HG02610 (cell line): ENCODE measurements around the gene ATP5F1E.
"Not testable (repeated sequence)": the region's sequence is repeated elsewhere in the genome, so short reads cannot be mapped to it uniquely, and the experiment has no call there.

ENCODE experiments used
- ATAC-seq: cut with Tn5 transposase; IDR thresholded peaks from one replicate; pipeline ENCODE4 v1.9.1; 2021; ENCODE audit warnings: mild to moderate bottlenecking, moderate library complexity; ENCODE audit not compliant: unreplicated experiment

The ATP5F1E gene

GRCh38 chr20:58992911-58993310 lies 39.2 kb downstream of the ATP5F1E start:
- no peak for ATAC-seq

GRCh38 chr20:58991715-58992114 lies 40.4 kb downstream of the ATP5F1E start:
- ATAC-seq = no peak

DNA sequence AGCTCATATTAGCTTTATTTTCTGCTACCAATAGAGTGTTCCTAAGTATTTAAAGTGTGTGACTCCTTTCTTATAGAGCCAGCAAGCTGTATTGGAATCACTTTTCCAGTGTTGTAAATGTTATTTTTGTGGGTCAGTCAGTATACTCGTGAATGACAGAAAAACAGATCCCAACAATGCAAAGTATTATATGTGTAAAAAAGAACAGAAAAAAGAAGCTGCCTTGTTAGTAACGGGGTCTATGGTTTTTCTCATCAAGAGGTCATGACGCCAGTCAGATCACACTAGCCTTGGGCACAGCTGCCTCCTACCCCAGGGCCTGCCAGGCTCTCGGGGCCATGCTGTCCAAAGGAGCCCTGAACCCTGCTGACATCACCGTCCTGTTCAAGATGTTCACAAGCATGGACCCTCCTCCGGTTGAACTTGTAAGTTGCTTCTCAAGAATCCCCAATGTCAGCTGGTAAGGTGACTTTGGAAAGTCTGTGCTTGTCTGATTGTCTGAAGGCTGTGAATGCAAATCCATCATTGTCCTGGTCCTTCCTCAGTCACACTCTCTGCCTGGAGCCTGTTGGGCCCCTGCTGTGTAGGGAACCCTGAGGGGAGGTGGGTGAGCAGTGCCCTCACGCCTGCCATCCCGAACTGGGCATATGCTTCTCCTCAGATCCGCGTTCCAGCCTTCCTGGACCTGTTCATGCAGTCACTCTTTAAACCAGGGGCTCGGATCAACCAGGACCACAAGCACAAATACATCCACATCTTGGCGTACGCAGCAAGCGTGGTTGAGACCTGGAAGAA lies 41.3 kb downstream of the ATP5F1E start:
- ATAC-seq = no peak

DNA sequence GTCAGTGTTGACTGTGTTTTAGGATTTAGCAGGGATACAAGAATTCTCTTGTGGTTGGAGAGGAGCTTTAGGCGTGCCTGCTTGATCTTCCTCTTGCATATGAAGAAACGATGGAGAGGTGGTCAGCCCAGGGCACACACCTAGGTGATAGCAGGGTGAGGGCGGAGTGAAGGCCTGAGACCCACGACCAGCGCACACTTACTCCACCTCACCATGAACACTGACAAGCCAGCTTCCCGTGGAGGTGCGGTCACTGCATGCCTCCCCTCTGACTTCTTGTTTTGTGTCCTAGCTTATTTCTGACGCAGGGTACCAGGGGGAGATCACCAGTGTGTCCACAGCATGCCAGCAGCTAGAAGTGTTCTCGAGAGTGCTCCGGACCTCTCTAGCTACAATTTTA lies 42.9 kb downstream of the ATP5F1E start:
- no peak for ATAC-seq

DNA sequence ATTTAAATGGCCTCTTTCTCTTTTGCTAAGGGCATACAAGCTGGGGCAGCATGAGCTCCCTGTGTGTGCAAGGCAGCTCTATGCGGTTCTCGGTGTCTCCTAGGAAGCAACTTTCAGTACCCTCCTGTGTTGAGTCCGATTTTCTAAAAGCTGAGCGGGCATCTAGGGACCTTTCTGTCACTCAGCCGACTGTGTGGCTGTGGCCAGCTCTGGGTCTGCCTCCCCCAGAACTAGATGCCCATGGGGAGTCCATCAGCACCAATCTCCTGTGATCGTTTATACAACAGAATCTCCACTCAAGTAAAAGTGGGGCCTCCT lies 43.6 kb downstream of the ATP5F1E start:
- no peak for ATAC-seq

DNA sequence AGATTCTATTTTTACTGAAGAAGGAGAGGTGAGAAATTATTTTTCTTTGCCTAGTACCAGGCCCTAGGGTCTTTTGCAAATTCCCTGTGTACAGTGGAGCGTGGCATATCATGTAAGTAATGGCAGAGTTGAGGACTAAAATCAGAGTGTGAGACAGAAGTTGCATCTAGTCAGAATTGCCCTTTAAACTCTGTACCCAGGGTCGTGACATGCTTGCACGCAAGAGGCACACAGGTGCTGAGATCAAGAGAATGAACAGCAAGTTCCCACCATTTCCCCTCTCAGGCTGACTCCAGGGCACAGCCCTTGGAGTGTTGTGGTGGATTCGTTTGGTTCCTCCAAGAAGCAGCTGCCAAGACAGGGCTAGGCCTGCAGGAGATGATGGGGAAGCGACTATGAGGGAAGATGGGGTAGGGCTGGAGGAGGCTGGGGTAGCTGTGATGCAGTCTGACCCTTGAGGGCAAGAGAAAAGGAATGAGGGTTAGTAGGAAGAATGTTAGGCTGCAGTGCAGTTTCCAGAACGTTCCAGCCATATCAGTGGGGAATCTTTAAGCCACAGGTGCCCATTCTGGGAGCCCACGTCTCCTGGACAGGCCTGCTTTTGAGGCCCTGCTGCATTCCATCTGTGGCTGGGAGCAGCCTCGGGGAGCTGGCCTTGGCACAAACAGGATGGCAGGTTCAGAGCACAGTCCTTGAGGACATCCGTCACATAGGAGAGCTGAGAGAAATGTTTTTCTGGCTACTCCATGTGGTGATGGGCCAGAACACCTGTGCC lies 44.2 kb downstream of the ATP5F1E start:
- ATAC-seq = no peak

DNA sequence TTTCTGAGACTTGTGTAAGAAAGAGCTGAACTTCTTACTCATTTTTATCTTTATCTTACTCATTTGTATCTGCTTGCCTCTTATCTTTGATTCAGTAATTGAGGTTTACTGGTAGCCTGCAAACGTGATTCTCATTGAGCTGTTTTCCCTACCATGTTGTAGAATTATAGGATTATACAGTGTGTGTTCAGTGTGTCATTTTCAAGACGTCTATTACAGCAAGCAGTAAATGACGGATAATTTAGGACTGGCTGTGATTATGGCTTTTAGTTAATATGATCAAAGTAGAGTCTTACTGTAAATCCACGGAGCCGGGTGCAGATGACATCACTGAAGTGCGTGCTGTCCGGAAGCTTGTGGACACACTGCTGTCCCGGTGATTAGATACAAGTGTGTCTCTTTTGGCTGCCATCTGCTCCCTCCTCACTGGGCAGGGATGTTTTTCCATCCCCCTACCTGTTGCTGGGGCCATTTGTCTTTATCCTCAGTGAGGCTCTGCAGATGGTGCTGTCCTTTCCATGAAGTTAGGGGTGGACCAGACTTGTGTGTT lies 45.1 kb downstream of the ATP5F1E start:
- ATAC-seq = no peak

- no peak for ATAC-seq
Observed at GRCh38 chr20:58986286-58986967, 45.7 kb downstream of the ATP5F1E start.

DNA sequence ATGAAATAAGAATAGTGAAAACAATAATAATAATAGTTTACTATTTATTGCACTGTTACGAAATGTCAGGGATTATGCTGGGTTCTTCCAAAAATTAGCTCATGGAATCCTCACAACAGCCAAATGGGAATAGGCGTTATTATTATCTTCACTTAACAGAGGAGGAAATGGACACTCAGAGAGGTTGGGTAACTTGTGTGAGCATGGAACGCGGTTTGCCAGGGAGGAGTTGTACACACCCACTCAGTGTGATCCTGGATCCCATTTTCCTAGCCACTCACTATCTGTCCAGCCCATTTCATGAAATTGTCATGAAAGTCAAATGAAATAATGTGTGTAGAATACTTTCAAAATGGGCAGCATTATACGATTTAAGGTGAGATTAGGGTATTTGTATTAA lies 46.5 kb downstream of the ATP5F1E start:
- no peak for ATAC-seq

DNA sequence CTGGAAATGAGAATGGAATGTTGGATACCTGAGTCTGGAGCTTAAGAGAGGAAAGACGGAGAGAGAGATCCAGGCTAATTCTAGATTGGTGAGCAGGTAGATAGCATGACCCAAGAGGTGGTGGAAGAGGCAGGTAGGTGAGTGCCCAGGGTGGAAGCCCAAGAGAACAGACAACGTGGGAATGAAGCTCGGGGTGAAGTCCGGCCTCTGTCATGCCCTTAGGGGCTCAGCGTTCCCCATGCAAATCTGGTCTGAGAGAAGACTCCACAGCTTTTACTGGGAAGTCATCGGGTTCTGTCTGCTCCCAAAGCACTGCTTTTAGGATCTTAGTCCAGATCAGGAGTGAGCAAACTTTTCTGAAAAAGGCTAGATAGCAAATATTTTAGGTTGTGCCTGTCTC lies 47.4 kb downstream of the ATP5F1E start:
- no peak for ATAC-seq

DNA sequence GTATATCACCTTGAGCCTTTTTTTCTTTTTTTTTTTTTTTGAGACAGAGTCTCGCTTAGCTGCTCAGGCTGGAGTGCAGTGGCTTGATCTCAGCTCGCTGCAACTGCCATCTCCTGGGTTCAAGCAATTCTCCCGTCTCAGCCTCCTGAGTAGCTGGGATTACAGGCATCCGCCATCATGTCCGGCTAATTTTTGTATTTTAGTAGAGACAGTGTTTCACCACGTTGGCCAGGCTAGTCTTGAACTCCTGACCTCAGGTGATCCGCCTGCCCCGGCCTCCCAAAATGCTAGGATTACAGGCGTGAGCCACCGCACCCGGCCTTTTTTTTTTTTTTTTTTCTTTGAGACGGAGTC lies 49.0 kb downstream of the ATP5F1E start:
- not testable (repeated sequence) for ATAC-seq

DNA sequence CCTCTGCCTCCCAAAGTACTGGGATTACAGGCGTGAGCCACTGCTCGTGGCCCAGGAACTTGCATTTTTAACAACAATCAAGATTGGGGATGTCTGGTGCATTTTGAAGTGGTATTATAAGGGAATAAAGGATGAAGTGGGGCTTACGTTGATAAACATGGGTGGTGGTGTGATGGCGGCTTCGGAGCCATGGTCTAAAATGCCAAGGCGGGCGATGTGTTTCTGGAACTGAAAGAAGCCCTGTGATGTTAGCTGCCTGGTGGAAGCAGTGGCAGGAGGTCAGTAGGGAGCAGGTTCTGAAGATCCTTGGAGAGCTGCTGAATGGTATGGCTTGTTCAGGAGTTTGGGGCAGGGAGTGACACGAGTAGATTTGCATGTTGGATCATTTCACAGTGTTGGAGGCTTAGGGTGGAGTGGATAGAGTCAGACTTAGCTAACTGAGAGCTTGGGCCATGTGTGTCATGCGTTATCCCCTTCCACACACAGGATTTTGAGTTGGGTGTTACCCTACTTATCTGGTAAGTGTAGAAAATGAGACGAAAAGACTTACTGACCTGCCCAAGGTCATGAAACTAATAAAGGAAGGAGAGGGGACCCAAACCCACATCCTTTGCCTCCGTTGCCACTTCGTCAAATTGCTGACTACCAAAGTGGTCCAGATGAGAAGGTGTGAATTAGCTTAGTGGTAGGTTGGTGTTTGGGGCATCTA lies 49.6 kb downstream of the ATP5F1E start:
- ATAC-seq = no peak

GRCh38 chr20:58981628-58982364 lies 50.3 kb downstream of the ATP5F1E start:
- ATAC-seq = no peak

GRCh38 chr20:58980711-58981627 lies 51.2 kb downstream of the ATP5F1E start, which contains the start of gene NELFCD:
Gene NELFCD, plus strand, starts transcription at chr20:58981256. Its CDS starts 54 bp downstream, at chr20:58981310.
- ATAC-seq = peak; percentile 69

- no peak for ATAC-seq
Observed at GRCh38 chr20:58978351-58979190, 53.6 kb downstream of the ATP5F1E start.

DNA sequence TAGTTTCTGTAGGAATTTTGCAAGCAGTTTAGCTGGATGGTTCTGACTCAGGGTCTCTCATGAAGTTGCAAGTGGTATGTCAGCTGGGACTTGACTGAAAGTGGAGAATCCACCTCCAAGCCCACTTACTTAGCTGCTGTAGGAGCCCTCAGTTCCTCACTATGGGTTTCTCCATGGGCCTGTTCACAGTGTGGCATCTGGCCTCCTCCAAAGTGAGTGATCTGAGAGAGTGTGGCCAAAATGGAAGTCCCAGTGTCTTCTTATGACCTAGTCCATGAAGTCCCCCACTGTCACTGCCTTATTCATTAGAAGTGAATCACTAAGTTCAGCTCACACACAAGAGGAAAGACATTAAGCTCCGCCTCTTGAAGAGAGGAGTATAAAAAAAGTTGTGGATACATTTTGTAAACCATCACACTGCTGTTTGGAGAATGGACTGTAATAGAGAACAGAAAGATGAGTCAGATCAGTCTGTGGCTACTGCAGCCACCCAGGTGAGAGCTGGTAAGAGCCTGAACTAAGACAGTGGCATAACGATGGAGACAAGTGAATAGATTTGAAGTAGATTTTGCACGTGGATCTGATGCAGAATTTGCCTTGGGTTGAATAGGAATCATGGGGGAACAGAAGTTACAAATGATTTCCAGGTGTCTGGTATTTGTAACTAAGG lies 55.9 kb downstream of the ATP5F1E start:
- ATAC-seq = peak; percentile 51
